GM18505 (cell line): ENCODE measurements around the gene PODN.

Source experiments
- ATAC-seq: cut with Tn5 transposase; IDR thresholded peaks from one replicate; pipeline ENCODE4 v1.9.1; 2021; ENCODE audit not compliant: unreplicated experiment
- POLR2A ChIP-seq: IDR thresholded peaks from 4 replicates; pipeline ENCODE4 v1.6.1; 2011; ENCODE audit warnings: borderline replicate concordance; ENCODE audit not compliant: insufficient read depth, insufficient read length; ENCODE audit errors: extremely low read depth

The PODN gene

GRCh38 chr1:53111693-53112092 is 49.7 kb downstream of the PODN start:
- ATAC-seq = no peak

DNA sequence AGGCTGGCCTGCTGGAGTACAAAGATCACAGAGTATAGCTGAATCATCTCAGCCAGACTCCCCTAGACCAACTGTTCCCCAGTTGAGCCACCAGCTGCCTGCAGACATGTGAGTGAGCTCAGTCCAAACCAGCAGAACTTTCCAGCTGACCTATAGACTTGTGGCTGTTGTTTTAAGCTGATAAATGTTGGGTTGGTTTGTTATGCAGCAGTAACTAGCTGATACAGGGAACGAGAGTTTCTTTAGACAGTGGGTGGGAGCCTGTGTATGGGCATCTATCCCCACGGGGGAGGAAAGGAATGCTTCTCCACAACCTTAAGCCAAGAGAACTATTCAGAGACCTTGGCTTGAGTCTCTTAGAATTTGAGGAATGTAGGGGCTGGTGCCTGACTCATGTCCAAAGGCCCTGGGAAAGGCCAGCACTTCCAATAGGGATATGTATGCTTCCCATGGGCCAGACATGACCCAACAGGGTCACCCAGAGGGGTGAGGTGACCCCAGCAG is 50.3 kb downstream of the PODN start:
- ATAC-seq = no peak
- TF ChIP-seq POLR2A = no peak

More at GRCh38 chr1:53111693-53112092, 49.7 kb downstream of the PODN start:
- no peak for TF ChIP-seq POLR2A

DNA sequence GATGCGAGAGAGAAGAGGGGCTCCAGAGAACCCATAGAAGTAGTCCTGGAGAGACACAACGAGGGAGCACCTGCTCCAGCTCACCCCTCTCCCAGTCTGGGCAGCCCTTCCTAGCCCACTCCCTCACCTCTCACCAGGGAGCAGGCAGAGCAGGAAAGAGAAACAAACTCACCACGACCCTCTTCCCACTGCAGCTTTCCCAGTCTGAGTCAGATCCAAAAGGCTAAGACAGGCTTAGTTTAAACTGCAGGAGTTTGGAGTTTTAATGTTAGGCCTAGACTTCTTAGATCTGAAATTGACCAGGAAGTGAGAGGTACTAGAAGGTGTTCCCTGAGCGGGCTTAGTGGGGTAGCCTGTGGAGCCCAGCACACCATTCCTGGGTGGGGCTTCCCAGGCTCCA is 50.8 kb downstream of the PODN start:
- no peak for ATAC-seq
- no peak for TF ChIP-seq POLR2A

- no peak for TF ChIP-seq POLR2A
- ATAC-seq = no peak
Observed at GRCh38 chr1:53114090-53114489, 52.1 kb downstream of the PODN start.

DNA sequence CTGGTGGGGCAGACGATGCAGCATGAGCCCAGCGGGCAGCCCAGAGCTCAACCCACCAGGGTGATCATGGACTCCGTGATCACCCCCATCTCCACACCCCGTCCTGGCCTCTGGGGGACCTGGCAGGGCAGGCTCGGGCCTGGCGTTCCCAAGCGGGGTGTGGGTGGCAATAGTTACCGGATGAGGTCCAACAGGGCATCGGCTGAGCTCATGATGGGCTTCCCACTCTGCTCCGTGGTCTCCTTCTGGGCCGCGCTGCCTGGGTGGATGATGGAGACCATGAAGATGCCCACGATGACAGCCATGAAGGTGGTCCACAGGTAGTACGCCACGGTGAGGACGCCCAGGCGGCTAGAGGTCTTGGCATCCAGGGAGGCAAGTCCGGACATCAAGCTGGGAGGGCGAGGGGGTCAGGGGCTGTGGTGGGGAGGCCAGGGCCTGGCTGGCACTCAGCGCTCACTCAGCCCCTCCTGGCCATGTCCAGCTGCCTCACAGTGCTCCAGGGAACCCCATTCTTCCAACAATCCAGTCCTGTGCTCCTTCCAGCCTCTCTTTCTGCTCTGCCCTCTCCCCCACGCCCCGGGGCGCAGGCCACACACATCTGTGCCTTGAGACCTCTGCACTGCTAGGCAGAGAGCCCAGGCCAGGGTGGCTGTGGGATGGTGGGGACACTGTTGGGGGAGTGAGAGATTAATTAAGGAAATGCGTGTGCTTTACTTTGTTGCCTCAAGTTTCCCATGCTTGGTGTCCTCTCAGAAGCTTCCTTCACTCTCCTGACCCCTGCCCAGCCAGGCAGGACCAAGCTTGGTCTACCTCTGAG is 52.8 kb downstream of the PODN start:
- no peak for ATAC-seq
- TF ChIP-seq POLR2A = no peak

GRCh38 chr1:53115403-53116306 is 53.6 kb downstream of the PODN start:
- TF ChIP-seq POLR2A = no peak
- no peak for ATAC-seq

DNA sequence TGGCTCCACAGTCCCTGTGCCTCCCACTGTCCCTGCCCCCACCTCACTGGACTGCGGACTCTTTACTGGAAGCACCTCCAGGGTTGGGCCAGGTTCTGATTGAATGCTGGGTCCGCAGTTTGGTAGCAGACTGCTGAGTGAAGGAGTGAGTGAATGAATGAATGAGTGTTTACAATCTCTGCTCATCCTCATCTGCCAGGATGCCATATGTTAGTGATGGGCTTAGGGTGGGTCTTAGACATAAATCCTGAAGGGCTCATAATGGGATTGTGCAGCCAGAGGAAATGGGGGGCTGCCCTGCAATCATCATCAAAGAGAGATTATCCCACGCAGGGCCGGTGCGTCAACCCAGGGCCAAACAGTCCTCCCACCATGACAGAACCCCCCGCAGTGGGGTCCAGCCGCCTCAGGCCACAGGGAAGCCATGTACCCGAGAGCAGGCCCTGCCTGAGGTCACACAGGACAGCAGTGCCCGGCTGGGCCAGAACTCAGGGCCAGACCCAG is 54.3 kb downstream of the PODN start:
- TF ChIP-seq POLR2A = no peak
- ATAC-seq = no peak

DNA sequence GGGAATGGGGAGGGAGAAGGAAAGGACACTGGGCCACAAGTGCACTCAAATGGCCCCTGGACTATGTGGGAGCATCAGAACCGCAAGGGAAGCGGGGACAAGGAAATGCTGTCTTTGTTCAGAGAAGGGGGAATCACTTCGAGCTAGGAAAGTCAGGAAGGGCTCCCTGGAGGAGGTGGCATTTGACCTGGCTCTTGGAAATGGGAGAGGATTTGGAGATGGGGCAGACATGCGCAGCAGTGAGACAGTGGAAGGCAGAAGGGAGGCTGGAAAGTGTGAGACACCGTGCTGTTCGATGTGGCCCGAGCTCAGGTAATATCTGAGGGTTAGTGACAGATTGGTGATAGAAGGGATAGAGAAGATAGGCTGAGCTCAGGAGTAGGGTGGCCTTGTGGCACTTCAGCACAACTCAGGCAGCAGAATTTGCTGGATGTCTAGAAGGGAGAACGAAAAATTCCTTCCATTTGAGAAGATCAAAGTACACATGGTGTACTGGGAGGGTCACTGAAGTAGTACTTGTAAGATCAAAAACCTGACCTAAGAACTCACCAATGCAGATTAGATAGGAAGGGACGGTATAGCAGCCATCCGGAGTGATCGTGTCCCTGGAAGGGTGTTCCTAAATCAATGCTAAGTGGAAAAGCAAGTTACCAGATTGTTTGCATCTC is 55.1 kb downstream of the PODN start:
- no peak for ATAC-seq
- TF ChIP-seq POLR2A = no peak

DNA sequence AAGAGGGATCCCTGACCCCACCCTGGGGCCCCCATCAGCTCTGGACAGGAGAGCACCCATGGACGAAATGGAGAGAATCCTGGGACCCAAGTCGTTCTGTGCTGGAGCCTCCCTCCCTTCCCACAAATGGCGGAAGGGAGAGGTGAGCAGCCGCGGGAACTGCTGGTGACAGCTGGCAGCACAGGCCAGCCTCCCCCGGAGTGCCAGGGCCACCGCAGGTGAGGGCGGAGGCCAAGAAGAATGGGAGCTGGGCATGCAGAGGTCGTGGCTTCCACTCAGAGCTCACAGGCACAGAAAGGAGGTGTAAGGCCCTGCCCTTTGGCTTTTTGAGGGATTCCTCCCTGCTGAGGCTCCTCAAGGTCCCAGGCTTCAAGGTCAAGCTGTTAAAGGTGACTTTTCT is 55.8 kb downstream of the PODN start:
- ATAC-seq = no peak
- TF ChIP-seq POLR2A = no peak

- no peak for TF ChIP-seq POLR2A
- ATAC-seq = no peak
Observed at GRCh38 chr1:53120659-53121058, 58.6 kb downstream of the PODN start.

DNA sequence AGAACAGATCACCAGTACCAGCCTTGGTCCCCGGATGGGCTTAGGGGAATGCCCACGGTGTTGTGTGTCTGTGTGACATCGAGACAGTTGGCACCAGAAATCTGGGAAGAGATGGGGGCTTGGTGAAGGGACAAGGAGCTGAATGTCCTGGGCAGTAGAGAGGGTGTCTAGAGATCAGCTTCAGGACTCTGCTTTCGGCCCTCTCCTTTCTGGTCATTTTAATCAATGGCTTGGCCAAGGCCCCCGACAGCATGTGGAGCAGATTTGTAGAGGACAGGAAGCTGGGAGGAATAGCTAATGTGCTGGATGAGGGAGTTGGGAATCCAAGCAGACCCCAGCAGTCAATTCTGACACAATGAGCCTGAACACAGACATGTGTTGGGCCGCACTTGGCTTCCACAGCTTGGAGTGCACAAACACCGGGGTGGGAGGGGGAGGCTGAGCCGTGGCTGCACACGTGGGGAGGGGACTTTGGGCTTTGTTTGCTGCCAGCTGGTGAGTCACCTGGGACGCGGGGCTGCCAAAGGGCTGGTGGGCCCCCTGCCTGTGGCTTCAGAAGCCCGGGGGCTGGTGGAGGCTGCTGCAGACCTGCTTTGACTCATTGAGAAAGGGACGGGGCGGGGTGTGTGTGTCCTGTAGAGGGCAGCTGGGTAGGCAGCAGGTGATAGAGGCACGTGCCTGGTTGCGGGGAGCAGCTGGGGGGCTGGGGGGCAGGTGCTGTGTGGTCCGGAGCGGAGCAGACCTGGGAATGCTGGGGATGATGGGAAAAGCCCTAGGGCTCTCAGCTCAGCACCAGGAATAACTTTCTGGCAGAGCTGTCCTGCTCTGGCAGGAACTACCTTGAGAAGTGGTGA is 59.5 kb downstream of the PODN start:
- ATAC-seq = no peak
- TF ChIP-seq POLR2A = no peak

DNA sequence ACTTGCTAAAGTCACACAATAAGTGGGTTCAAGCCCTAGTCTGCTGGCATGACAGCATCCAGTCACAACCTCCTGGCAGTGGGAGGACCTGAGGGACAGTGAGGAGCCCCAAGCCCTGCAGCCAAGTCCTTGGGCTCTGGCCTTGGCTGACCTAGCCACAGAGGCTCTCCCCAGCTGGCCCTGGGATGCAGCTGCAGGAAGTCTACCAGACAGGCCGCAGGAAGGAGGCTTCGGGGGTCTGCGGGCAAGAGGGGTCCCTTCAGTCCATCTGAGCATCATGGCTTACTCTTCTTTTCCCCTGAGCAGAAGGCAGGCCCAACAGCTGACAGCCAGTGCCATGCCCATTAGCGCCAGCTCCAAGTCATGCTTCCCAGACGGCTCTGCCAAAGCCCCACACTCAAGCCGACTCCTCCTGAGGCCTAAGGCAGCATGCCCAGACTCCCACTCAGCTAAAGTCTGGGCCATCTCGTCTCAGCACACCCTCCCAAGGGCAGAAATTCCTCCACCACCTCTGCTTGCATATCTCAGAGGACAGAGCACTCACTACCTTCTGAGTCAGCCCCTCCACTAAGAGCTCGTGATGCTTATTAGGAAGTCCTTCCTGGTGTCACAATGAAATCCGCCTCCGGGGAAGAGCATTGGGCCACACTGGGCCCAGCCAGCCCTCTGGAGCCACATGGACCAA is 60.3 kb downstream of the PODN start:
- TF ChIP-seq POLR2A = no peak
- ATAC-seq = no peak
